ENCODE data around the gene OPTC. TPM values are rescaled to one million over a fixed set of nuclear protein-coding genes. Genes with fewer than 3 reads are reported as not detected.

The OPTC gene
- total RNA-seq, 2 donors from 2014 or later, result not detected

GRCh38 chr1:203480084-203480483 is 13.9 kb upstream of the OPTC start:
- no peak for DNase-seq (ENCODE audit: low spot score)
- intact Hi-C loops (cut with DNase I), result no loop called here

- intact Hi-C loops (cut with DNase I), result no loop called here
- DNase-seq (ENCODE audit: low spot score), result no peak
These were observed 13.3 kb upstream of the OPTC start for GRCh38 chr1:203480525-203481084.

- no peak for DNase-seq (ENCODE audit: low spot score)
- intact Hi-C loops (cut with DNase I), result no loop called here
These were observed 12.8 kb upstream of the OPTC start for GRCh38 chr1:203481196-203481595.

- no peak for DNase-seq (ENCODE audit: low spot score)
These were observed 7.2 kb upstream of the OPTC start for GRCh38 chr1:203486618-203487370.

GRCh38 chr1:203488539-203488938 is 5.4 kb upstream of the OPTC start:
- DNase-seq (ENCODE audit: low spot score), result no peak
- intact Hi-C loops (cut with DNase I), result loop anchor here (2.0 to 5.0 kb wide), 4 partner anchors 46 to 150 kb away; no protein-coding TSS in a partner anchor

More at GRCh38 chr1:203486618-203487370, 7.2 kb upstream of the OPTC start:
- intact Hi-C loops (cut with DNase I), result loop anchor here (2.0 to 5.0 kb wide), 4 partner anchors 44 to 146 kb away; no protein-coding TSS in a partner anchor

- no peak for DNase-seq (ENCODE audit: low spot score)
- intact Hi-C loops (cut with DNase I), result no loop called here
These were observed 3.3 kb upstream of the OPTC start for GRCh38 chr1:203490607-203491006.

GRCh38 chr1:203491664-203492063 is 2.3 kb upstream of the OPTC start:
- DNase-seq (ENCODE audit: low spot score), result no peak
- intact Hi-C loops (cut with DNase I), result no loop called here

- intact Hi-C loops (cut with DNase I), result no loop called here
- DNase-seq (ENCODE audit: low spot score), result no peak
These were observed 1.7 kb upstream of the OPTC start for GRCh38 chr1:203492082-203492747.

- no peak for DNase-seq (ENCODE audit: low spot score)
- intact Hi-C loops (cut with DNase I), result no loop called here
These were observed 1.2 kb upstream of the OPTC start for GRCh38 chr1:203492748-203493130.

GRCh38 chr1:203495845-203496244 is 1.9 kb downstream of the OPTC start:
- intact Hi-C loops (cut with DNase I), result no loop called here
- no peak for DNase-seq (ENCODE audit: low spot score)

- intact Hi-C loops (cut with DNase I), result no loop called here
- DNase-seq (ENCODE audit: low spot score), result no peak
These were observed 3.4 kb downstream of the OPTC start for GRCh38 chr1:203497269-203497777.

- DNase-seq (ENCODE audit: low spot score), result no peak
- intact Hi-C loops (cut with DNase I), result loop anchor here (5.0 to 10.0 kb wide), 2 partner anchors 125 to 203 kb away; partner anchors contain the start of gene ATP2B4 (in 1 of the 2)
These were observed 5.8 kb downstream of the OPTC start for GRCh38 chr1:203499643-203500278.

- intact Hi-C loops (cut with DNase I), result loop anchor here (5.0 to 10.0 kb wide), 2 partner anchors 125 to 202 kb away; partner anchors contain the start of gene ATP2B4 (in 1 of the 2)
- no peak for DNase-seq (ENCODE audit: low spot score)
These were observed 6.3 kb downstream of the OPTC start for GRCh38 chr1:203500279-203500678.

GRCh38 chr1:203503836-203504235 is 9.9 kb downstream of the OPTC start:
- no peak for DNase-seq (ENCODE audit: low spot score)
- intact Hi-C loops (cut with DNase I), result loop anchor here (5.0 to 10.0 kb wide), 2 partner anchors 121 to 198 kb away; partner anchors contain the start of gene ATP2B4 (in 1 of the 2)

GRCh38 chr1:203504400-203505250 is 10.7 kb downstream of the OPTC start:
- intact Hi-C loops (cut with DNase I), result loop anchor here (5.0 to 10.0 kb wide), 4 partner anchors 53 to 198 kb away; partner anchors contain the start of gene ATP2B4 (in 2 of the 2)

GRCh38 chr1:203505526-203506204 is 11.7 kb downstream of the OPTC start:
- intact Hi-C loops (cut with DNase I), result loop anchor here (5.0 to 10.0 kb wide), 4 partner anchors 52 to 197 kb away; partner anchors contain the start of gene ATP2B4 (in 2 of the 2)
- DNase-seq (ENCODE audit: low spot score), result no peak

More at GRCh38 chr1:203504400-203505250, 10.7 kb downstream of the OPTC start:
- DNase-seq (ENCODE audit: low spot score), result peak; percentile 91

GRCh38 chr1:203506858-203507626 is 13.1 kb downstream of the OPTC start:
- no peak for DNase-seq (ENCODE audit: low spot score)
- intact Hi-C loops (cut with DNase I), result loop anchor here (5.0 to 10.0 kb wide), 4 partner anchors 50 to 195 kb away; partner anchors contain the start of gene ATP2B4 (in 2 of the 2)

Measured in posterior vena cava (tissue), 2 donors.